GM19023 (cell line): ENCODE measurements around the gene URB1.
A peak's percentile ranks its signal among the peaks of the same experiment; 100 is the strongest.
"Not testable (repeated sequence)": the region's sequence is repeated elsewhere in the genome, so short reads cannot be mapped to it uniquely, and the experiment has no call there.

Experiments used
- ATAC-seq: cut with Tn5 transposase; IDR thresholded peaks from one replicate; pipeline ENCODE4 v1.9.1; 2021; ENCODE audit warnings: mild to moderate bottlenecking, moderate library complexity; ENCODE audit not compliant: unreplicated experiment

URB1 gene

DNA sequence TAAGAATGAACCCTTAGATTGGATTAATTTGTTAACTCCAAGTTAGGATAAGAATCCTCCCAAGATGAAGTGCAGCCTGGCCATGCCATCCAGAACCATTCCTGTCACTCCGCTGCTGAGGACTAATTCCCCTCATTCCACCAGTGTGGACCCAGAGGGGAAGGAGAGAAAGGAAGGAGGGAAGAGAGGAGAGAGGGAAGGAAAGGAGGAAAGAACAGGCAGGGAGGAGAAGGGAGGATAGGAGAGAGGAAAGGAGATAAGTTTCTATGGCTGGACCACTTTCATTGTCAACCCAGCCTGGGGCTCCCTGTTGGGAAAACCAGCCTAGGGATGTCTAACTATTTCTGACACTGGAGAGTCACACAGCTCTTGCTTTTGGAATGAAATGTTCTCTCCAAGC, 89.4 kb downstream of the URB1 start:
- no peak for ATAC-seq

- no peak for ATAC-seq
Measured at GRCh38 chr21:32302560-32302959, 90.3 kb downstream of the URB1 start.

DNA sequence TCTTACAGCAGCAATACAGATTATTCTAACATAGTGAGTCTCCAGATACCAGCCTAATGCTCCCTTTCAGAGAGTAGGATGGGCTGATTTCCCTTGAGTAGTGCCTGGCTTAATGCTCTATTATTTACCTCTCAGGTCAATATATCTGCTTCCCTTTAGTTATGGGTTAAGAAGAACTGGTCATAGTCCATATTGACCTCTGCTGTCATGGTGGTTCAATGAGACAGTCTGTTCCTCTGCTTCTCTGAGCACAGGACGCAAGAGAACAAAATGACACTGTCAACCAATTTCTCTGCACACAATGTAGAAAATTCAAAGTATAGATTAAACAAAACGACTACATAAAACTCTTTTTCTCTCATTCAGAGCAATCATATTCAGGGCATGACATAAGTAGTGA, 91.2 kb downstream of the URB1 start:
- no peak for ATAC-seq

GRCh38 chr21:32300117-32300681, 92.6 kb downstream of the URB1 start:
- no peak for ATAC-seq

GRCh38 chr21:32299695-32300094, 93.1 kb downstream of the URB1 start:
- ATAC-seq = no peak

DNA sequence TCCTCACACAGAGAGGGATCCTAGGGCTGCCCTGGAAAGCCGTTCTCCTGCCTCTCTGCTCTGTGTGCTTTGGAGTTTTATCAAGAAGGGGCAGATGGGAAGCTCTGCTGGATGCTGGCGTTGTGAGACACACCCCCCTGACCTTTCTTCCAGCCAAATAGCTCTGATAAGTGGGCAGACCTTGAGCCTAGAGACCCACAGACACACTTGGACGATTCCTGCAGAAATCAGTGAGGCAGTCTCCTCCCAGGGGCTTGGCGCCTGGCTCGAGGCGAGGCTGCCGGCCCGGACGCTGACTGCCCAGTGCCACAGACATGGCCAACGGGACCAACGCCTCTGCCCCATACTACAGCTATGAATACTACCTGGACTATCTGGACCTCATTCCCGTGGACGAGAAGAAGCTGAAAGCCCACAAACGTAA, 94.1 kb downstream of the URB1 start, which contains the start of gene MRAP:
Gene MRAP (plus strand): TSS at position 198 of the 424 bp plus-strand sequence. CDS start 117 bp downstream, at position 315.
- no peak for ATAC-seq

- ATAC-seq = no peak
Measured at GRCh38 chr21:32298148-32298559, 94.7 kb downstream of the URB1 start.

DNA sequence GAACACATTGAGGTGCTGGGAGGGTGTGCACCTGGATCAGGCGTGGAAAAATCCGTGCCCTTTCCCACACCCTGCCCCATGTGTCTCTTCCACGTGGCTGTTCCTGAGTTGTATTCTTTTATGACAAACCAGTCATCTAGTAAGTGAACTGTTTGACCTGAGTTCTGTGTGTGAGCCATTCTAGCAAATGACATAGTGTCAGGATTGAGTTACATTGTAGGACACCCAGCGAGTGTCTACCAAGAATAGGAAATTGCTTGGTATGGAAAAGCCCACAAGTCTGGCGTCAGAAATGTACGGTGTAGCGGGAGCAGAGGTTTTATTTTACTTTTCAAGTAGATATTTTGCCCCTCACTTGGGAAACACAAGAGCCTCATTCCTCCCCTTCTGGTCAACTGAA, 95.4 kb downstream of the URB1 start:
- no peak for ATAC-seq

- no peak for ATAC-seq
Measured at GRCh38 chr21:32285476-32285875, 107.3 kb downstream of the URB1 start.

DNA sequence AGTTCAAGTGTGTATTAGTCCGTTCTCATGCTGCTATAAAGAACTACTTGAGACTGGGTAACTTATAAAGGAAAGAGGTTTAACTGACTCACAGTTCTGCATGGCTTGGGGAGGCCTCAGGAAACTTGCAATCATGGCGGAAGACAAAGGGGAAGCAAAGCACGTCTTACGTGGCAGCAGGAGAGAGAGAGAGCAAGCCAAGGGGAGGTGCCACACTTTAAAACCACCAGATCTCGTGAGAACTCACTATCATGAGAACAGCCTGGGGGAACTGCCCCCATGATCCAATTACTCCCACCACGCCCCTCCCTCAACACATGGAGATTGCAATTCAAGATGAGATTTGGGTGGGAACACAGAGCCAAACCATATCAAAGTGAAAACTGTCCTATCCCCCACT, 109.8 kb downstream of the URB1 start:
- ATAC-seq = no peak

DNA sequence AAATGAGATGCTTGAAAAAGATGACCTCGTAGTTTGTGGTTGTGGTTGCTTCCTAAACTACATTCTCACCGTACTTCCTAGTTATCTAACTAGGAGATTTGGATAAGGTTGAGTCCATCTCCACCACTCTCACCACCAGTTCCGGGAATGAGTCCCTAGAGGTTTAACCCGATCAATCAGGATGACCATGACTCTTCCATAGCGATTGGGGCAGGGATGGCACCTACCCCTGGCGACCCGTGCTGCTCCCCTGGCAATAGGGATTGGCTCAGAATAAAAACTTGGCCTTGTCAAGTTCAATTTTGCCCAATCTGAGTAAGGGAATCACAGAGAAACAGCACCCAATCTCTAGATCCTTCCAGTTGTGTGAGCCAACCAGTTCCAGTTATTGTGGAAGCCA, 111.3 kb downstream of the URB1 start:
- ATAC-seq = no peak

DNA sequence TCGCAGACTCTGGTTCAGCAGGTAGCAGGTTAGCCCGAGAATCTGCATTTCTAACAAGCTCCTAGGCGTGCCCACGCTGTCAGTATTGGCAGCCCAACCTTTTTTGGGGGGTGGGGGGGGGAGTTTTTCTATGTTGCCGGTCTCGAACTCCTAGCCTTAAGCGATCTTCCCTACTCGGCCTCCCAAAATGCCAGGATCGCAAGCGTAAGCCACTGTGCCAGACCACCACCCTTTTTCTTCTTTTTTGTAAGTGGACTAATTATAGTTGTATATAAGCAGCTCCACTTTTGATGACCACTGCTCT, 113.5 kb downstream of the URB1 start:
- ATAC-seq = peak; percentile 19

DNA sequence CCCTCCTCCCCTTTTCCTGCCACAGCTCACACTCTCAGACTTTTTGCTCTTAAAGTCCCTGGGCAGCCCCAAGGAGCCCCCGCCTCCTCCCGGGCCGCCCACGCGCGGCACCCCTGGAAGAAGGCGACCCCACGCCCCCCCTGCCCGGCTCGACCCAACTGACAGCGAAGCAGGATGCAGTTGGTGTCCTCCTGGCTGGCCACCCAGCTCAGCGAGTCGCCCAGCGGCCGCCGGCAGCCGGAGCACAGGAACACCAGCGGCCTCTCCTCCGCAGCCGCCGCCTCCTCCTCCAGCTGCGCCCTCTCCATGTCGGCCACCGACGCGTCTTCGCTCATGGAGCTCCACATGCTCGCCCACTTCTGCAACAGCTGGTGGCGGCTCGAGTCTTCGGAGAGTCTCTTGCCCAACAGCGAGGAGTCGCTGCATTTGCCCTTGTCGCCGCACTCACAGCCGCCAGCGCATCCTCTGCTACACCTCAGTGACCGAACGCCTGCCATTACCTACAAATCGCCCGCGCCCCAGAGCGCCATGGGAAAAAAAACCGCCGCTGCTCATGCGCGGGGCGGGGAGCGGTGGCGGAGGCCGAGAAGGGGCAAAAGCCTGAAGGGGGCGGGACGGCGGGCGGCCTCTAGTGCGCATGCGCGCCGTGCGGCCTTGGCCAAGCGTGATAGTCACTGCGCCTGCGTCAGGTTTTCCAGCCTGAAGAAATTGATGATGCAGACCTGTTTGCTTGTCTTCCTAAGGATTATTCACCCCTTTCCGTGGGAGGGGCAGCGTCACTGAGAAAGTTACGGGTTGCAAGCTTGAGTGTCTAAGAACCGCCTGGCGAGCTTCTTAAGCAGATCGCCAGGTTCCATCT, 114.1 kb downstream of the URB1 start, which contains the start of gene MIS18A:
Gene MIS18A (minus strand): TSS at position 532 of the 859 bp plus-strand sequence. CDS start 35 bp downstream, at position 497.
- ATAC-seq = peak; percentile 91

DNA sequence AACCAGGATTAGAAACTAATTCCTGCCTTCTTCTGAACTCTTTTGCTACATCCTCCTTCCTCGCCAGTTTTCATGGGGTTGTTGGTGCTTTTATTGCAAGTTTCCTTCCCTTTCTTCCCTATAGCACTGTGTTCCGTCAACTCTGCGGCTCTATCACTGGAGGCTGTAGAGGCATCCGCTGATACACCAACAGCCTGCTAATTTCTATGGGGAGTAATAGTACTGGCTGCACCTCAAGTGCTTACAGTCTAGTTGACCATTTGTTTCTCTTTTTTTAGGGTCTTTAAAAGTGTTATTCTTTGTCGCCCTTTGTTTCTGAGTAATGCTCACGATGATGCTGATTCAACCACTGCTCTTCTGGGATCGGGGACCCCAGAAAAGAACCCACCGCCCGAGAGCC, 114.7 kb downstream of the URB1 start:
- ATAC-seq = no peak

DNA sequence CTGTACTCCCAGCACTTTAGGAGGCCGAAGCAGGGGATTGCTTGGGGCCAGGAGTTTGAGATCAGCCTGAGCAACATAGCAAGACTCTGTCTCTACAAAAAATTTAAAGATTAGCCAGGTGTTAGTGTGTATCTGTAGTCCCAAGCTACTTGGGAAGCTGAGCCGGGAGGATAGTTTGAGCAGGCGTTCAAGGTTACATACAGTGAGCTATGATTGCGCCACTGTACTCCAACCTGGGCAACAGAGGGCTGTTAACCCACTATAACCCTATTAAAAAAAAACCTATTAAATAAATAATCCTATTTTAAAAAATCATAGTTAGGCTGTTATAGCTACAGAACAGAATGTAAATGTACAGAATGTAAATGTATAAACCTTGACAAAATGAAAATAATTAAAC, 116.1 kb downstream of the URB1 start:
- no peak for ATAC-seq

GRCh38 chr21:32270748-32271147, 122.1 kb downstream of the URB1 start:
- ATAC-seq = no peak

DNA sequence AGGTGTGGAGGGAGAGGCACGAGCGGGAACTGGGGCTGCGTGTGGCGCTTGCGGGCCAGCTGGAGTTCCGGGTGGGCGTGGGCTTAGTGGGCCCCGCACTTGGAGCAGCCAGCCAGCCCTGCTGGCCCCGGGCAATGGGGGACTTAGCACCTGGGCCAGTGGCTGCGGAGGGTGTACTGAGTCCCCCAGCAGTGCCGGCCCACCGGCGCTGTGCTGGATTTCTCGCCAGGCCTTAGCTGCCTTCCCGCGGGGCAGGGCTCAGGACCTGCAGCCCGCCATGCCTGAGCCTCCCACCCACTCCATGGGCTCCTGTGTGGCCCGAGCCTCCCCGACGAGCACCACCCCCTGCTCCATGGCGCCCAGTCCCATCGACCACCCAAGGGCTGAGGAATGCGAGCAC, 127.5 kb downstream of the URB1 start:
- ATAC-seq = not testable (repeated sequence)

GRCh38 chr21:32261929-32262328, 130.9 kb downstream of the URB1 start:
- no peak for ATAC-seq
